Duodenal mucosa (tissue), 2 donors: ENCODE data around the gene ODAD4.
"Not testable (repeated sequence)": the region's sequence is repeated elsewhere in the genome, so short reads cannot be mapped to it uniquely, and the experiment has no call there.

Experiments
- H3K27ac ChIP-seq: one replicate; pipeline ENCODE4 v1.7.0; 2013; ENCODE audit warnings: low read depth, low read length
- H3K27me3 ChIP-seq, 2 donors: one replicate each; pipeline ENCODE4 v1.7.0; 2013; ENCODE audit warnings: low read length in 2 of 2, control low read depth in 1 of 2; ENCODE audit not compliant: insufficient read depth in 2 of 2, control insufficient read depth in 1 of 2
- H3K36me3 ChIP-seq, 2 donors: one replicate each; pipeline ENCODE4 v1.7.0; 2013; ENCODE audit warnings: low read length in 2 of 2, control low read depth in 1 of 2; ENCODE audit not compliant: insufficient read depth in 2 of 2, control insufficient read depth in 1 of 2
- H3K4me1 ChIP-seq, 2 donors: one replicate each; pipeline ENCODE4 v1.7.0; 2013; ENCODE audit warnings: low read length in 2 of 2, control low read depth in 1 of 2; ENCODE audit not compliant: insufficient read depth in 2 of 2, control insufficient read depth in 1 of 2
- H3K4me3 ChIP-seq, 2 donors: one replicate each; pipeline ENCODE4 v1.7.0; 2013; ENCODE audit warnings: low read length in 2 of 2, low read depth in 1 of 2
- H3K9ac ChIP-seq, 2 donors: one replicate each; pipeline ENCODE4 v1.7.0; 2013; ENCODE audit warnings: low read length in 2 of 2, low read depth in 1 of 2
- H3K9me3 ChIP-seq, 2 donors: one replicate each; pipeline ENCODE4 v1.7.0; 2013; ENCODE audit warnings: low read length in 2 of 2, control low read depth in 1 of 2; ENCODE audit not compliant: control insufficient read depth in 1 of 2

ODAD4 gene

GRCh38 chr17:42012363-42012762 is 81.9 kb downstream of the ODAD4 start:
- not testable (repeated sequence) for H3K9ac ChIP-seq, H3K27me3 ChIP-seq, H3K9me3 ChIP-seq, H3K4me3 ChIP-seq, H3K27ac ChIP-seq, H3K36me3 ChIP-seq
- H3K4me1 ChIP-seq, result peaks cover 26 to 31% of the 10 kb centered on the region in 2 donors

DNA sequence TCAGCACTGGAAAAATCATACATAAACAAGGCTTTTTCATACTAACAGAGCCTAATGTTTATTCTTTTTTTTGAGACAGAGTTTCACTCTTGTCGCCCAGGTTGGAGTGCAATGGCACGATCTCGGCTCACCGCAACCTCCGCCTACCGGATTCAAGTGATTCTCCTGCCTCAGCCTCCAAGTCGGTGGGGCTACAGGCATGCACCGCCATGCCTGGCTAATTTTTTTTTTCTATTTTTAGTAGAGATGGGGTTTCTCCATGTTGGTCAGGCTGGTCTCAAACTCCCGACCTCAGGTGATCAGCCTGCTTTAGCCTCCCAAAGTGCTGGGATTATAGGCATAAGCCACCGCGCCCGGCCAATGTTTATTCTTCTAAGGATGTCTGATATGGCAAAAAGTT is 83.3 kb downstream of the ODAD4 start:
- H3K9me3 ChIP-seq, H3K27ac ChIP-seq, H3K36me3 ChIP-seq, H3K9ac ChIP-seq, H3K4me3 ChIP-seq, H3K27me3 ChIP-seq: not testable (repeated sequence)
- H3K4me1 ChIP-seq, result peaks cover 35 to 37% of the 10 kb centered on the region in 2 donors
